GM08714 (cell line): Measurements from ENCODE around the gene PIK3R1.

ENCODE experiments used
- H3K4me3 ChIP-seq: fragments of 200-500 bp; sonication (Bioruptor generic); 2 replicates; pipeline ENCODE4 v1.5.1; 2014; ENCODE audit warnings: mild to moderate bottlenecking, low read length, inconsistent platforms
- ZNF274 ChIP-seq: IDR thresholded peaks from 2 replicates; pipeline ENCODE4 v1.6.1; 2012; ENCODE audit warnings: mild to moderate bottlenecking, low read depth, low read length

Gene PIK3R1

DNA sequence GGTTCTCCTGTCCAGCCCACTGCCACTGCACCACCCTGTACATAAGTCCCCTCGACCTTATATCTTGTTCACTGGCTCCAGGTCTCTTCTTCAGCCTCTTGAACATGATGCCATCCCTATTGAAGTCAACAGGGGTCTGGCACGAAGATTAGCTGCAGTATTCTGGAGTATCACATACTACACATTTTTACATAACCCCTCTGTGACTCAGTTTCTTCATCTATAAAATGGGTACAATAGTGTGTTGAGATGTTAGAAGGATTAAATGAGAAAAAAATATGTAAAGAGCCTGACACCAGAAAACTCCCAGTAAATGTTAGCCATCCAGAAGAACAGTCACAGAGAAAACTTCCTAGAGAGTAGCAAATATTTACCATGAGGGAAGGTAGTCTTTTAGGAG, 98.9 kb downstream of the PIK3R1 start:
- H3K4me3 ChIP-seq, result no peak overlapping the region
- no peak for TF ChIP-seq ZNF274

DNA sequence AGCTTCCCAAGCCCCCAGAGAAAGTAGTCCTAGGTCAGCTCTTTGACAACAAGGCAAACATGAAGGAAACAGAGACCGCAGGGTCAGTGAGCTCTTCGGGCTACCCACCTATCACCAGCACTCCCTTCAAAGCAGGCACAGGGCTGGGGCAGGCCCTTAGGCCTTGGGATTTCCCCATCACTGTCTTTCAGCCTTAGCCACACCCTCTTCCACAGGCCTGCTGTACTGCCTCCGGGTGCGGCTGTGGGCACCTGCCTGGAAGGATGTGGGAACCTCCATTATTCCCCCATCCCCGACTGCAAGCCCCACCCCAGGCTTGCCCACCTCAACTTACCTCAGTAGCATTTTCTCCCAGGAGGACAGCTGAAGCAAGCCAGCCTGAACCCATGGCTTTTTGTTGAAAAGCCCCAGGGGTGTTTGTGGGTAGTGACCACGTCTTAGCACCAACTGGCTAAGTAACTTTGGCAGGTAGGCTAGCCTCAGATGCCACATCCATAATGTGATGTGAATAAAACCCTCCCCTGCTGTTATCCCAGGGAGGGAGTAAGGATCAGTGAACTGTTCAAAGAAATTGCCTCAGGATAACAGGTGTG, 100.2 kb downstream of the PIK3R1 start:
- TF ChIP-seq ZNF274, result no peak
- H3K4me3 ChIP-seq, result no peak overlapping the region

DNA sequence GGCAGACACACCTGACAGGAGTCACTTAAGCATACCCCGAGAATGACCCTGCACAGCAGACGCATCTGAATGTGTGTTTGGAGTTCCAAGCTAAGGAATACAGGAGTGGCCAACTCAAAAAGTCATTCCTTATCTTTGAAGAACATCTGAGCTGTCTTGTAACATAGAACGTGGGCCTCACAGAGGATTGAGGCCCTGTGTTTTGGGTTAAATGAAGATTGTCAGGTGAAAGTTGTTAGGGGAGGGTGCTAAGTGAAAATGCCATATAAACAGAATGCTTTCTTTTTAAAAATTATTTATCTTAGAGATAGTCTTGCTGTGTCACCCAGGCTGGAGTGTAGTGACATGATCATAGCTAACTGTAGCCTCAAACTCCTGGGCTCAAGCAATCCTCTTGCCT, 100.9 kb downstream of the PIK3R1 start:
- no peak for TF ChIP-seq ZNF274
- no peak overlapping the region for H3K4me3 ChIP-seq

DNA sequence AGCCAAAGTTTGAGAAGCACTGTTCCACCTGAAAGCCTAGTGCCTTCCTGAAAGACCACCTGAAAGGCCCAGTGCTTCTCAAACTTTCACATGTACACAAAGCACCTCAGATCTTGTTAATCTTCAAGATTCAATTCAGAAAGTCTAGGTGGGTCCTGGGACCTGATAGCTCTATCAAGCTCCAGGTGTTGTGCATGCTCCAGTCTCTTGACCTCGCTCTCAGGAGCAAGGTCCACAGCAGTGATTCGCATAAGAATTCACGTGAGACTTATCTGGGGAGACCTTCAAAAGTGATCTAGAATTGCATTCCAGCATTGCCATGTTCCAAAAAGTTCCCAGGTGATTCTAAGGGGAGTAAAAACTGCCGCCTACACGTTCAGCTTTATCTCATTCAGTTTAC, 102.1 kb downstream of the PIK3R1 start:
- H3K4me3 ChIP-seq, result no peak overlapping the region
- no peak for TF ChIP-seq ZNF274

DNA sequence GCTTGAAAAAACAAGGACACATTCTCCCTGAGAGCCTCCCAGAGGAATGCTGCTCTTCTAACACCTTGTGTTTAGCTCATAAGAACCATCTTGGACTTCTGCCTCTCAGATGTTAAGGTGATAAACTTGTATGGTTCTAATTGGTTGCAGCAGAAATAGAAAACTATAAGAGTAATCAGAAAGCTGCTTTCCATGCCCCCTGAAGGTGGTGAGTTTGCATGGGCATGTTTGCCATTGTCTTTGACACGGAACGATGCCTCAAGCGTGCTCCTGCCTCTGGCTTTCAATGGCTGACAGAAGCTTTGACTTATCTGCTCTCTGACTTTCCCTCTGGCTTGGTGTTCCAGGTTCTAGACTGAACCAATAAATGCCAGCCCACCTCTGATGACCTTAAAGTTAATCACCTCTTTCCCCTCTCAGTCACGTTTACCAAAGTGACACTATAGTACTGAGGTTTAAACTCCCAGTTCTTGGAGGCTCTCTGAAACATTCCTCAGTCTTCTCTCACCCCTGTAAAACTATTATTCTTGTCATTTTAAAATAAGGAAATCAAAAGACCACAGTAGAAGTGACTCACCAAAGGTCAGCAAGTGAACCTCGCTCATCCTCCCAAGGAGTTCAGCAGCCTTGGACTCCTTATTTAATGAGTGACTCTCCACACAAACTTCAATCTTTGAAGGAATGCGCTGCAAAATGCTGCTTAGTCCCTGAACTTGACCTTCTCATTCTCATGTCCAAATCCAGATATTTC, 103.6 kb downstream of the PIK3R1 start:
- TF ChIP-seq ZNF274, result no peak

DNA sequence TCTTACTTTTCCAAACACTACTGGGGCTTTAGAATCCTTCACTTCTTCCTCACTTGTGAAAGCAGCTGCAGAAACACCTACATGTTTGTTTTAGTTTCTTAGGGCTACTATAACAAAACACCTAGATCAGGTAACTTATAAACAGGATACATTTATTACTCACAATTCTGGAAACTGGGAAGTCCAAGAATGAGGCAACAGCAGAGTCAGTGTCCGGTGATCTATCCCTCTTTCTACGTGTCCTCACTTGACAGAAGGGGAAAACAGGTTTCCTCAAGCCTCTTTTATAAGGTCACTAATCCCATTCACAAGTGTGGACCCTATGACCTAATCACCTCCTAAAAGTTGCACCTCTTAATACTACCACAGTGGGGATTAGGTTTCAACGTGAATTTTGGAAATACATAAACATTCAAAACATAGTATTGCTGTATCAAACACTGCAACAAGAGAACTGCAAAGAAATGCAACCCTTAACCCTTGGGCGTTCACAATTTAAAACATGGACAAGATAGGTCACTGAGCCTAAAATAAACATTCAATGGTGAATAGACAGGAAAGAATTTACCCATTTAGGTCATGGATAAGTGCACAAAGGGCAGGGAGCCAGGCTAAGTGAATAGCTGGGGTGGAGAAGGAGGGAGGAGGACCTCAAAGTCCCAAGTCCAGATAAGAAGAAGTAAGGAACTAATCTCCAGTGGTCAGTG, 104.3 kb downstream of the PIK3R1 start:
- no peak for TF ChIP-seq ZNF274
- no peak overlapping the region for H3K4me3 ChIP-seq

More for the DNA sequence above, 103.6 kb downstream of the PIK3R1 start:
- no peak overlapping the region for H3K4me3 ChIP-seq

DNA sequence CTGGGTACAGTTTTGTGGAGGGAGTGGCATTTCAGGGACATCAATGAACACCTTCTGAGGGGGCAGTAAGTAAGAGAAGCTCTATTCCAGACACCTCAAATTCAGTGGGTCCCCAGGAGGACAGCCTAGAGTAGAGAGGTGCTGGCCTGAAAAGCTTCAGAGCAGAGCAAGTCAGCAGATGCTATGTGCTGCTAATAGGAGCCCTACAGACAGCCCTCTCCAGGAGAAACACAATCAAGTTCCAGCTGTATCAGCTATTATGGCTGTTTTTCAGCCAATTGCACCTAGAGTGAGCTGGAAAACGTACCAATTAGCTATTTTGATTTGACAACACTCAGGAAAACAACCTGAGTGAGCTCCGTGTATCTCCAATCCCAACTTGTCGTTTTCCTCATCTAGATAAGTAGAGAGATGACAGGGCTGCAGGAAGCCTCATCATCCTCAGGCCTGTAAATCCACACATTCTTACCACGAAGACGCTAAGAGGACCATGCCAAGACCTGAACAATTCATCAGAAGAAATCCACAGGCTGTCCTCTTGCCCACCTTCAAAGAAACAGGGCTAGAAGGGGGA, 104.9 kb downstream of the PIK3R1 start:
- no peak for TF ChIP-seq ZNF274
- H3K4me3 ChIP-seq, result no peak overlapping the region

DNA sequence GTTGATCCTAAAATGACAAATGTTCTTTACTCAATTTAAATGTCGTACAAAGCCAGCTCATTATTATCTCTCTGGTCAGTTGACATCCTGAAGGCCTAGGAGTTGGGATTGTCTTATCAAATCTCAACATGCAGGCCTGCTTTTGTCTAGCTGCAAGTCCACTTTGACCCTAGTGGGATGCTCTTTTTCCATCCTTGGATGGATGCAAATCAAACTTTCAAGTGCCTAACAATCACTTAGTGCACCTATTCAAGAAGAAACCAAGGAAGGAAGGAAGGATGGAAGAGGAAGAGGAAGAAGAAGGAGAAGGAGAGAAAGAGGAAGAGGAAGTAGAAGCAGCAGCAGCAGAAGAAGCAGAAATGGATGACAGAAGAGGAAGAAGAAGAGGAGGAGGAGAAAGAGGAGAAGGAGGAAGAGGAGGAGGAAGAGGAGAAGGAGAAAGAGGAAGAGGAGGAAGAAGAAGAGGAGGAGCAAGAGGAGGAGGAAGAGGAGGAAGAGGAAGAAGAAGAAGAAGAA, 109.6 kb downstream of the PIK3R1 start:
- no peak for TF ChIP-seq ZNF274
- no peak overlapping the region for H3K4me3 ChIP-seq

DNA sequence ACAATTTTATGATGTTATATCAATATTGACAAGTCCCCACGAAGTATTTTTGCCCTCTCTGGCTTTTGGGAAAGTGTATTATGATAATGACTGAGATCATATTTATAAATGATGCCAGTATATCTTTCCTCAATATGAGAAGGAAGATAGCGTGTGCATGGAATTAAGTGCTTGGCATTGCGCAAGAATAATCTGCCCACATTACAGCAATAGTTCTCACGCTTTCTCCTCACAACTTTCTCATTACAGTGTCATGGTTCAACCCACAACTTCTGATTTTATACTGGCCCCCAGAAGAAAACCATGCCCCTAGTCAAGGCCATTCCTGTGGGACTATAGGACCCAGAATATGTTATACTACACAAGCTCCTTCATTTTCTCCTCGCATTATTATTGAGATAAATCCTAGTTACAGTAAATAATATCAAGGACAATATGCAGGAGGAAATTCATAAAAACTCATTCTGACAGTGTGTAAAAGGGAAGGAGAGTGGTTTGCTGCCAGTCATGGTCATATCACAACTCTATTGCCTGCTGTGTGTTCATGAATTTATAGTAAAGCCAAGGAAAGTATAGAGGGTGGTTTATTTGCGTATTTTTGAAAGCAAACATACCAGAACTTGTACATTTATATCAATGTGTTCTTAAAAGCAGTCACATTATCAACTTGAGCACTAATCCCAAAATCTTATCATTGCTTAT, 114.1 kb downstream of the PIK3R1 start:
- TF ChIP-seq ZNF274, result no peak
- no peak overlapping the region for H3K4me3 ChIP-seq

DNA sequence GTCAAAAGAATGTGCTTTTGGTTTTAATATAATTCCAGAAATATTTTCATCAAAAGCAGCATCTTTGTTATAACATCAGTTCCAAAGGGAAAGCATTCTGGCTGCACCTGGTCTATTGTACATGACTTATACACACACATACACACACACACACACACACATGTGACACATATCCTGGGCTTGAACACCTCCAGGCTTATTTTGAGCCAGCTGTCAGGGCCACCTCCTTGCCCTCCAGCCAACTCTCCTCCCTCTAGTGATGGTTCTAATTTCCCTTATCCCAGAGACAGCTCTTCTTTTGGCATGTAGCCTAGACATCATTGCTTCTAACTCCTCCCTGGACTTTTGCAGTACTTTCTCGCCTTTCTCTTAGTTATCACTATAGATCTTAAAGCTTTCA, 115.0 kb downstream of the PIK3R1 start:
- TF ChIP-seq ZNF274, result no peak
- no peak overlapping the region for H3K4me3 ChIP-seq

DNA sequence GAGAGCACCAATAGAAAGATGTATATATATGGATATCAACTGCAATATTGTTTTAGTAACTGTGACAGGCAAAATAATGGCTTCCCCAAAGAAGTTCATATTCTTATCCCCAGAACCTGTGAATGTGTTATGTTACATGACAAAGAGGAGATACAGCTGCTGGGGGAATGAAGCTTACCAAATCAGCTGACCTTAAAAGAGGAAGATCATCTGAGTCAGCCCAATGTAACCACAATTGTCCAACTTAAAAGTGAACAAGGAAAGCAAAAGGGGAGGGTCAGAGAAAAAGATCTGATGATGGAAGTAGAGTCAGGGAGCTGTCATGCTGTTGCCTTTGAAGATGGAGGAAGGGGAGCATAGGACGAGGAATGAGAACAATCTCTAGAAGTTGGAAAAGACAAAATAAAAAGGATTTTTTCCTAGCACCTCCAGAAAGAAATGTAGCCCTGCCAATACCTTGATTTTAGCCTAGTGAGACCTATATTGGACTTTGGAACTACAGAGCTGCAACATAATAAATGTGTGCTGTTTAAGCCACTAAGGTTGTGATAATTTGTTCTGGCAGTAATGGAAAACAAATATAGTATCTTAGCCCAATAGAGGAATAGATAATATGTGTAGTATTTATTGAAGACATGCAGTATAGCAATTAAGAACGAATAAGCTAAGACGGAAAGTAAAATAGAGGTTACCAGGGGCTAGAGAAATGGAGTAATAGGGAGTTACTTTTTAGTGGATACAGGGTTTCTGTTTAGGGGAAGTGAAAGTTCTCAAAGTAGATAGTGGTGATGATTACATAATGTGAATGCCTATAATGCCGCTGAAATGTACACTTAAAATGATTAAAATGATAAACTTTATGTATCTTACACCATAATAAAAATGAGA, 115.9 kb downstream of the PIK3R1 start:
- H3K4me3 ChIP-seq, result no peak overlapping the region
- TF ChIP-seq ZNF274, result no peak

DNA sequence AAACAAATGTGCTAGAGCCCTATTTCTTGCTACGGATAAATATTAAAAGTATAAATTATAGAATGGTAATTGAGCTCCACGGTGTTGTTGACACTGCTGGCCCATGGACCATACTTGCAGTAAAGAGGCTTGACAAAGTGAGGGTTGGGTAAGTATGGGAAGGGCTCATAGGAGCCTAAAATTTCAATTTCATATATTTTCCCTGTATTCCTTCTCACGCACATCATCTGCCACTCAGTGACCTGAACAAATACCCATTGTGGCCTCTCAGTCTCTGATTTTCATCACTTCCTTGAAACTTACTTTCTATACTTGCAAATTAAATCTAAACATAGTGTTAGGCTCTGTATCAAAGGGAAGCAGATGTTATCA, 116.5 kb downstream of the PIK3R1 start:
- TF ChIP-seq ZNF274, result no peak
- no peak overlapping the region for H3K4me3 ChIP-seq

DNA sequence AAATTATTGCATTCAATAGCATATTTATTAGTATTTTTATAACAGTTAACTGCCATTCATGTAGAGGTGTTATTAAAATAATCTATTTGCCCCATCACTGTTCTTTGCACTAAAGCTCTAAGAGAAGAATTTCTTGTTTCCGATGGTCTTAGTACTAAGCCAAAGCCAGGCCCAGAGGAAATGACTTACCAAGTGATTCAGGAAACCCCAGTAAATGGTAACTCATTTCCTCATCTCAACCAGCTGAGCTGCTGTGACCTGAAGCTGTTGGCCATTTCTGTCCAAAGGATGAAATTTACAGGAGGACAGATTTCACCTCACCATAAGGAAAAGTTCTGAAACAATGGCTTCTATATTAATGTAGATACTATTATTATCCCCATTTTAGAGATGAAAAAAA, 117.0 kb downstream of the PIK3R1 start:
- no peak for TF ChIP-seq ZNF274

More for the DNA sequence above, 117.0 kb downstream of the PIK3R1 start:
- H3K4me3 ChIP-seq, result no peak overlapping the region
